ENCODE data around the gene USP37. TPM values are rescaled to one million over a fixed set of nuclear protein-coding genes. Genes with fewer than 3 reads are reported as not detected.

The USP37 gene
- total and polyA plus RNA-seq, 2 of the 13 experiments (the other 11 are each of a cell fraction or from before 2014, with no cell fraction given), result 6.5 to 30.6 TPM

DNA sequence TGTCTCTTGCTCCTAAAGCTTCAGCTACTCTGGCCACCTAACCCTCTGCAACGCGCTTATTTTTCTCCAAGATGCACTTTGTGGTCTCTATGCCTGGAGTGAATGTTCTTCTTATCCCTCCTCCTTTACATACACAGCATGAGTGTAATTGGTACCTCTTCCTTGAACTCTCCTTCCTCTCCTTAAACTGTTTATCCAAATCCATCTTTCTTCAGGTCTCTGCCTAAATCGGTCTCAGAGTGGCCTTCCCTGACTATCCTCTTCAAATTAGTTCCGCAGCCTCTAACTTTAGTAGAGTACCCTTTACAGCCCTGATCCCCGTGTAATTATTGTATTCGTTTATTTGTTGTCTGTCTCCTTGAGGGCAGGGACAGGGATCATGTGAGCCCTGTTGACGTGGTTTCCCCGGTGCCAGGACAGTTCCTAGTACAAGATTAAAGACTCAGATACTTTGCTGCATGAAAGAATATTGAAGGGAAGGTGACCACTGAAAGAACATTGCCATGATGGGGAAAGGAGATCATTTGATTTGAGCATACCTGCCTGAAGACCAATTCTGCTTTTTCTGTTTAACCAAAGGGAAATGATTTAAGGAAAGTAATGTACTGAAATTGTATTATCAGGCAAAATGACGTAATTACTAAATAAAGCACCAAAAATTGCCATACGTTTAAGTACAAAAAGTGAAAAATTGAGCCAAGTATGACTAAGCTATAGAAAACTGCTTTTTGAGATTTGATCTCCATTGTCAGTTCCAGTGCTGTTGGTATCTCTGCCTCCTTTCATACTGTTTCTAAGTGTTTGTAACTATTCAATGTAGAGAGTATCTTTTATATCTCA, 1.7 kb upstream of the USP37 start:
- Histone ChIP-seq H3K36me3 (replicated peaks in 1 of 2; ENCODE audit: control insufficient read depth in 1 of 2, insufficient read depth in 2 of 2, low read length in 2 of 2) (peaks cover 2 to 26% of the 10 kb centered on the region in 2 experiments), H3K79me2 (ENCODE audit: insufficient read depth, low read length) (peaks cover 91% of the 10 kb centered on the region), H3K9me3 (ENCODE audit: low read length) (no peaks in the 10 kb centered on the region), H3K9ac (ENCODE audit: insufficient read depth, low read depth, low read length) (peak overlapping the region; percentile 96), H3K27me3 (ENCODE audit: control insufficient read depth in 1 of 2, insufficient read depth in 2 of 2, low read length in 2 of 2) (peaks cover 0 to 6% of the 10 kb centered on the region in 2 experiments; a peak in 1 of 5 replicates), H3K4me1 (ENCODE audit: insufficient read depth, low read length) (peaks cover 51% of the 10 kb centered on the region), H3K4me2 (ENCODE audit: low read depth, low read length) (peak overlapping the region; percentile 95), H4K20me1 (ENCODE audit: insufficient read depth, low read length) (peaks cover 12% of the 10 kb centered on the region), H3K27ac (ENCODE audit: extremely low read length, insufficient read depth, low read length) (peak overlapping the region; percentile 97), H2AFZ (ENCODE audit: low read length) (no peak overlapping the region), H3K4me3 (replicated peaks in 1 of 3; ENCODE audit: insufficient read depth in 1 of 3, low read depth in 2 of 3, low read length in 3 of 3) (peak overlapping the region; percentile 89 to 97 (median 91))
- WGBS (ENCODE audit: low lambda C conversion rate), result 4% methylated on average over 10 of the region's 10 CpGs
- intact Hi-C loops (cut with micrococcal nuclease; ENCODE audit: unreplicated experiment), result loop anchor here (2.0 to 10.0 kb wide), 3 partner anchors 89 to 275 kb away; partner anchors contain the start of genes BCS1L, CTDSP1, TMBIM1 and ZNF142
- no peak for FAIRE-seq
- DNase-seq (ENCODE audit: low spot score), result peak; percentile 34
- TF ChIP-seq CREB1 (IDR thresholded peaks at IDR 0.05), result peak; percentile 66; the same call in 1 of the 2 replicates
- TF ChIP-seq CREB1 (CRISPR knock-in tag; IDR thresholded peaks at IDR 0.05), result no peak
- no peak for TF ChIP-seq PAF1 (CRISPR knock-in tag; IDR thresholded peaks at IDR 0.05)
- no peak for TF ChIP-seq RBAK (CRISPR knock-in tag; IDR thresholded peaks at IDR 0.05)
- TF ChIP-seq MEIS1 (CRISPR knock-in tag; IDR thresholded peaks at IDR 0.05; ENCODE audit: borderline replicate concordance), result 0 out of 2 replicates have a peak, but pooled peaks have one; percentile 9
- TF ChIP-seq SALL1 (CRISPR knock-in tag; IDR thresholded peaks at IDR 0.05), result no peak
- TF ChIP-seq SAP130 (CRISPR knock-in tag; IDR thresholded peaks at IDR 0.05; ENCODE audit: low read depth), result peak; percentile 70
- no peak for TF ChIP-seq ZNF326 (CRISPR knock-in tag; IDR thresholded peaks at IDR 0.05; ENCODE audit: borderline replicate concordance)
- TF ChIP-seq NFATC3 (CRISPR knock-in tag; IDR thresholded peaks at IDR 0.05), result no peak
- TF ChIP-seq ZFP1 (CRISPR knock-in tag; IDR thresholded peaks at IDR 0.05), result 0 out of 2 replicates have a peak, but pooled peaks have one; percentile 27
- TF ChIP-seq MAZ (IDR thresholded peaks at IDR 0.05; ENCODE audit: borderline replicate concordance, low read depth, low read length), result no peak
- TF ChIP-seq MAZ (CRISPR knock-in tag; IDR thresholded peaks at IDR 0.05; ENCODE audit: low read depth), result 0 out of 2 replicates have a peak, but pooled peaks have one; percentile 18
- peak; percentile 10; the same call in 1 of the 2 replicates for TF ChIP-seq RFX1 (IDR thresholded peaks at IDR 0.05)
- peak; percentile 97 for TF ChIP-seq ATF7 (IDR thresholded peaks at IDR 0.05)
- TF ChIP-seq ATF7 (CRISPR knock-in tag; IDR thresholded peaks at IDR 0.05), result no peak
- no peak for TF ChIP-seq ZNF431 (CRISPR knock-in tag; IDR thresholded peaks at IDR 0.05; ENCODE audit: borderline replicate concordance, low read depth)
- TF ChIP-seq, protein P1, sequence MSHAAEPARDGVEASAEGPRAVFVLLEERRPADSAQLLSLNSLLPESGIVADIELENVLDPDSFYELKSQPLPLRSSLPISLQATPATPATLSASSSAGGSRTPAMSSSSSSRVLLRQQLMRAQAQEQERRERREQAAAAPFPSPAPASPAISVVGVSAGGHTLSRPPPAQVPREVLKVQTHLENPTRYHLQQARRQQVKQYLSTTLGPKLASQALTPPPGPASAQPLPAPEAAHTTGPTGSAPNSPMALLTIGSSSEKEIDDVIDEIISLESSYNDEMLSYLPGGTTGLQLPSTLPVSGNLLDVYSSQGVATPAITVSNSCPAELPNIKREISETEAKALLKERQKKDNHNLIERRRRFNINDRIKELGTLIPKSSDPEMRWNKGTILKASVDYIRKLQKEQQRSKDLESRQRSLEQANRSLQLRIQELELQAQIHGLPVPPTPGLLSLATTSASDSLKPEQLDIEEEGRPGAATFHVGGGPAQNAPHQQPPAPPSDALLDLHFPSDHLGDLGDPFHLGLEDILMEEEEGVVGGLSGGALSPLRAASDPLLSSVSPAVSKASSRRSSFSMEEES (CRISPR knock-in tag; IDR thresholded peaks at IDR 0.05), result 0 out of 2 replicates have a peak, but pooled peaks have one; percentile 21
- no peak for TF ChIP-seq DBP (CRISPR knock-in tag; IDR thresholded peaks at IDR 0.05; ENCODE audit: not compliant biosample characterization)
- 0 out of 2 replicates have a peak, but pooled peaks have one; percentile 57 for TF ChIP-seq ARID2 (CRISPR knock-in tag; IDR thresholded peaks at IDR 0.05; ENCODE audit: borderline replicate concordance)
- TF ChIP-seq ZNF878 (CRISPR knock-in tag; IDR thresholded peaks at IDR 0.05), result no peak
- peak; percentile 30; the same call in 1 of the 2 replicates for TF ChIP-seq ZNF614 (CRISPR knock-in tag; IDR thresholded peaks at IDR 0.05; ENCODE audit: borderline replicate concordance)
- TF ChIP-seq, protein P2, sequence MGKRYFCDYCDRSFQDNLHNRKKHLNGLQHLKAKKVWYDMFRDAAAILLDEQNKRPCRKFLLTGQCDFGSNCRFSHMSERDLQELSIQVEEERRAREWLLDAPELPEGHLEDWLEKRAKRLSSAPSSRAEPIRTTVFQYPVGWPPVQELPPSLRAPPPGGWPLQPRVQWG (CRISPR knock-in tag; IDR thresholded peaks at IDR 0.05; ENCODE audit: borderline replicate concordance, low read depth), result no peak
- TF ChIP-seq HNRNPH1 (optimal IDR thresholded peaks at IDR 0.05; ENCODE audit: low read depth, low read length), result no peak
- POLR2A ChIA-PET, result no interaction called here
- BruUV-seq (replicated peaks), result TSS peak; percentile 62
- CTCF ChIA-PET (ENCODE audit: low intra/inter-chr PET ratio, low total read pairs), result no interaction called here
- no peak for ATAC-seq
- in situ Hi-C loops (cut with HindIII; ENCODE audit: extremely low pct_ligation_motif_present, low pct_unique_long_range_greater_than_20kb), result no loop called here

Data from HepG2 (cell line).